Measurements from ENCODE around the gene PRR15L. TPM values are rescaled to one million over a fixed set of nuclear protein-coding genes. Genes with fewer than 3 reads are reported as not detected.
"Not testable (repeated sequence)": the region's sequence is repeated elsewhere in the genome, so short reads cannot be mapped to it uniquely, and the experiment has no call there.

Gene PRR15L
- total and polyA plus RNA-seq, 11 donors, result 0.04 to 2.7 TPM; not detected in 9

- H3K4me1 ChIP-seq, result peaks cover 0 to 60% (median 8%) of the 10 kb centered on the region in 12 donors
Observed at GRCh38 chr17:48003417-48004151, 45.9 kb upstream of the PRR15L start.

GRCh38 chr17:48002916-48003416 lies 45.3 kb upstream of the PRR15L start:
- H3K36me3 ChIP-seq, result no peaks in the 10 kb centered on the region
- H3K9me3 ChIP-seq, result no peaks in the 10 kb centered on the region
- H3K27me3 ChIP-seq, result peaks cover 0 to under 1% (median 0%) of the 10 kb centered on the region in 9 donors
- ATAC-seq, result no peak
- H3K4me3 ChIP-seq, result no peak overlapping the region
- 57 to 75% (median 62%) methylated on average over 4 to 7 of the region's 7 CpGs for WGBS, 4 donors
- H3K27ac ChIP-seq, result peak overlapping the region in 7 of 12 donors; percentile 24 to 94 (median 50)
- peaks cover 0 to 60% (median 8%) of the 10 kb centered on the region in 12 donors for H3K4me1 ChIP-seq
- intact Hi-C loops (cut with DNase I), result no loop called here
- peak in 1 of 5 donors; percentile 14 for DNase-seq
- TF ChIP-seq POLR2A (IDR thresholded peaks at IDR 0.05), result no peak
- no peak for TF ChIP-seq CTCF (IDR thresholded peaks at IDR 0.05)

More at GRCh38 chr17:48003417-48004151, 45.9 kb upstream of the PRR15L start:
- 78 to 88% (median 84%) methylated on average over 14 to 17 of the region's 17 CpGs for WGBS, 4 donors
- Histone ChIP-seq H3K36me3 (no peaks in the 10 kb centered on the region), H3K9me3 (no peaks in the 10 kb centered on the region), H3K4me3 (no peak overlapping the region), H3K27me3 (peaks cover 0 to 7% (median 0%) of the 10 kb centered on the region in 9 donors), H3K27ac (peak overlapping the region in 3 of 12 donors; percentile 48 to 94 (median 61))
- intact Hi-C loops (cut with DNase I), result no loop called here
- DNase-seq, result peak in 1 of 5 donors; percentile 17
- TF ChIP-seq POLR2A (IDR thresholded peaks at IDR 0.05) (no peak), CTCF (IDR thresholded peaks at IDR 0.05) (no peak)
- no peak for ATAC-seq

GRCh38 chr17:48002266-48002915 lies 44.7 kb upstream of the PRR15L start:
- ATAC-seq (peak in 3 of 4 donors; percentile 75 to 83 (median 77)), DNase-seq (peak in 2 of 5 donors; percentile 9 to 20)
- Histone ChIP-seq H3K36me3 (no peaks in the 10 kb centered on the region), H3K27me3 (no peaks in the 10 kb centered on the region), H3K4me3 (no peak overlapping the region), H3K27ac (peak overlapping the region in 11 of 12 donors; percentile 24 to 94 (median 50)), H3K9me3 (no peaks in the 10 kb centered on the region), H3K4me1 (peaks cover 0 to 60% (median 8%) of the 10 kb centered on the region in 12 donors)
- 41 to 53% (median 48%) methylated on average over 4 of the region's 4 CpGs for WGBS, 4 donors
- intact Hi-C loops (cut with DNase I), result no loop called here
- TF ChIP-seq CTCF (IDR thresholded peaks at IDR 0.05) (no peak), POLR2A (IDR thresholded peaks at IDR 0.05) (no peak)

- Histone ChIP-seq H3K27ac (peak overlapping the region in 7 of 12 donors; percentile 24 to 94 (median 50)), H3K4me1 (peaks cover 0 to 60% (median 8%) of the 10 kb centered on the region in 12 donors)
- H3K9me3 ChIP-seq; H3K27me3 ChIP-seq; intact Hi-C loops (cut with DNase I); H3K36me3 ChIP-seq; ATAC-seq; H3K4me3 ChIP-seq: not testable (repeated sequence)
- 95 to 97% (median 96%) methylated on average over 5 of the region's 5 CpGs for WGBS, 4 donors
- DNase-seq, result peak in 1 of 5 donors; percentile 1
Observed at GRCh38 chr17:48001657-48002056, 44.0 kb upstream of the PRR15L start.

Data from heart left ventricle (tissue), 16 donors.